ENCODE results near the gene PDLIM4. TPM values are rescaled to one million over a fixed set of nuclear protein-coding genes. Genes with fewer than 3 reads are reported as not detected.

The PDLIM4 gene
- total and polyA plus RNA-seq, 7 experiments from 2014 or later, result 0.99 TPM; not detected in 6

- intact Hi-C loops (cut with micrococcal nuclease), result loop anchor here (5.0 to 10.0 kb wide), 6 partner anchors 201 to 734 kb away; partner anchors contain the start of genes ZCCHC10 (in 2 of the 2), IRF1 (in 1 of the 2), KIF3A (in 1 of the 2) and RAPGEF6 (in 1 of the 2)
- ATAC-seq, result peak; percentile 54
- Mint-ChIP-seq H3K27ac (peak overlapping the region in 3 of 9 donors; percentile 36 to 75 (median 43)), H3K27me3 (peaks cover 9 to 32% (median 19%) of the 10 kb centered on the region in 5 donors), H3K36me3 (no peaks in the 10 kb centered on the region), H3K9me3 (peaks cover 0 to 4% (median 0%) of the 10 kb centered on the region in 11 donors), H3K4me3 (peak overlapping the region; percentile 80 to 95 (median 90)), H3K4me1 (peaks cover 5 to 26% (median 9%) of the 10 kb centered on the region in 7 donors)
- POLR2A ChIA-PET, result interaction anchor here (0.6 kb wide), 1 partner anchor 274 kb away, joined by 3 read pairs; no protein-coding TSS in a partner anchor
- Histone ChIP-seq H3K4me3 (ENCODE audit: low read length) (peak overlapping the region; percentile 69), H3K9me3 (ENCODE audit: control insufficient read depth in 2 of 3, low read length in 3 of 3) (no peaks in the 10 kb centered on the region), H3K27me3 (ENCODE audit: control insufficient read depth in 2 of 2, insufficient read depth in 2 of 2, low read length in 2 of 2) (no peaks in the 10 kb centered on the region), H3K4me1 (ENCODE audit: control insufficient read depth in 2 of 2, insufficient read depth in 2 of 2, low read length in 2 of 2) (peaks cover 0 to 8% of the 10 kb centered on the region in 2 donors), H3K36me3 (ENCODE audit: control insufficient read depth in 2 of 3, insufficient read depth in 3 of 3, low read length in 3 of 3) (no peaks in the 10 kb centered on the region), H3K27ac (ENCODE audit: low read depth, low read length) (peak overlapping the region; percentile 43)
- DNase-seq, result peak; percentile 8 to 79 (median 35)
- CTCF ChIA-PET, result interaction anchor here (0.6 to 0.9 kb wide), 2 partner anchors 39 to 208 kb away, joined by 3 to 4 read pairs; no protein-coding TSS in a partner anchor
These were observed 35.8 kb downstream of the PDLIM4 start for GRCh38 chr5:132293066-132293991.

- no peaks in the 10 kb centered on the region for H3K36me3 Mint-ChIP-seq
- peaks cover 9 to 26% (median 14%) of the 10 kb centered on the region in 5 donors for H3K27me3 Mint-ChIP-seq
- DNase-seq, result peak; percentile 20 to 85 (median 45)
- Histone ChIP-seq H3K36me3 (ENCODE audit: control insufficient read depth in 2 of 3, insufficient read depth in 3 of 3, low read length in 3 of 3) (no peaks in the 10 kb centered on the region), H3K4me3 (ENCODE audit: low read length) (peak within 1 kb of the TSS; percentile 69), H3K4me1 (ENCODE audit: control insufficient read depth in 2 of 2, insufficient read depth in 2 of 2, low read length in 2 of 2) (peaks cover 0 to 8% of the 10 kb centered on the region in 2 donors), H3K9me3 (ENCODE audit: control insufficient read depth in 2 of 3, low read length in 3 of 3) (no peaks in the 10 kb centered on the region), H3K27me3 (ENCODE audit: control insufficient read depth in 2 of 2, insufficient read depth in 2 of 2, low read length in 2 of 2) (no peaks in the 10 kb centered on the region), H3K27ac (ENCODE audit: low read depth, low read length) (peak within 1 kb of the TSS; percentile 43)
- H3K4me3 Mint-ChIP-seq, result peak within 1 kb of the TSS; percentile 80 to 95 (median 90)
- intact Hi-C loops (cut with micrococcal nuclease), result loop anchor here (1.0 to 10.0 kb wide), 9 partner anchors 75 to 733 kb away; partner anchors contain the start of genes SLC22A5 (in 2 of the 2), ZCCHC10 (in 2 of the 2), GDF9 (in 1 of the 2) and IRF1 (in 1 of the 2)
- peaks cover 5 to 26% (median 9%) of the 10 kb centered on the region in 7 donors for H3K4me1 Mint-ChIP-seq
- H3K9me3 Mint-ChIP-seq, result peaks cover 0 to 4% (median 0%) of the 10 kb centered on the region in 11 donors
- peak; percentile 83 for ATAC-seq
- peak within 1 kb of the TSS in 4 of 9 donors; percentile 50 to 75 (median 52) for H3K27ac Mint-ChIP-seq
- ChIA-PET CTCF (interaction anchor here (0.6 kb wide), 1 partner anchor 38 kb away, joined by 3 read pairs; no protein-coding TSS in a partner anchor), POLR2A (no interaction called here)
These were observed 36.7 kb downstream of the PDLIM4 start, which contains the start of gene SLC22A4 for GRCh38 chr5:132293992-132294727. Gene SLC22A4, plus strand, starts transcription at chr5:132294394. Its CDS starts 223 bp downstream, at chr5:132294617.

GRCh38 chr5:132294728-132295504 is 37.4 kb downstream of the PDLIM4 start:
- Mint-ChIP-seq H3K4me3 (peak overlapping the region; percentile 80 to 95 (median 90)), H3K27ac (peak overlapping the region in 3 of 9 donors; percentile 21 to 75 (median 50)), H3K9me3 (peaks cover 0 to 4% (median 0%) of the 10 kb centered on the region in 11 donors), H3K27me3 (peaks cover 9 to 23% (median 14%) of the 10 kb centered on the region in 5 donors), H3K4me1 (peaks cover 5 to 26% (median 9%) of the 10 kb centered on the region in 7 donors), H3K36me3 (no peaks in the 10 kb centered on the region)
- H3K4me1 ChIP-seq (ENCODE audit: control insufficient read depth in 2 of 2, insufficient read depth in 2 of 2, low read length in 2 of 2), result peaks cover 0 to 8% of the 10 kb centered on the region in 2 donors
- intact Hi-C loops (cut with micrococcal nuclease), result loop anchor here (1.0 to 10.0 kb wide), 10 partner anchors 74 to 732 kb away; partner anchors contain the start of genes RAPGEF6 (in 2 of the 2), SLC22A5 (in 2 of the 2), ZCCHC10 (in 2 of the 2) and GDF9 (in 1 of the 2)
- no peaks in the 10 kb centered on the region for H3K27me3 ChIP-seq (ENCODE audit: control insufficient read depth in 2 of 2, insufficient read depth in 2 of 2, low read length in 2 of 2)
- H3K9me3 ChIP-seq (ENCODE audit: control insufficient read depth in 2 of 3, low read length in 3 of 3), result no peaks in the 10 kb centered on the region
- ChIA-PET CTCF (no interaction called here), POLR2A (no interaction called here)
- DNase-seq (peak in 3 of 9 donors; percentile 3 to 73 (median 49)), ATAC-seq (peak; percentile 72)
- H3K36me3 ChIP-seq (ENCODE audit: control insufficient read depth in 2 of 3, insufficient read depth in 3 of 3, low read length in 3 of 3), result no peaks in the 10 kb centered on the region
- no peak overlapping the region for H3K27ac ChIP-seq (ENCODE audit: low read depth, low read length)
- H3K4me3 ChIP-seq (ENCODE audit: low read length), result peak overlapping the region; percentile 69

DNA sequence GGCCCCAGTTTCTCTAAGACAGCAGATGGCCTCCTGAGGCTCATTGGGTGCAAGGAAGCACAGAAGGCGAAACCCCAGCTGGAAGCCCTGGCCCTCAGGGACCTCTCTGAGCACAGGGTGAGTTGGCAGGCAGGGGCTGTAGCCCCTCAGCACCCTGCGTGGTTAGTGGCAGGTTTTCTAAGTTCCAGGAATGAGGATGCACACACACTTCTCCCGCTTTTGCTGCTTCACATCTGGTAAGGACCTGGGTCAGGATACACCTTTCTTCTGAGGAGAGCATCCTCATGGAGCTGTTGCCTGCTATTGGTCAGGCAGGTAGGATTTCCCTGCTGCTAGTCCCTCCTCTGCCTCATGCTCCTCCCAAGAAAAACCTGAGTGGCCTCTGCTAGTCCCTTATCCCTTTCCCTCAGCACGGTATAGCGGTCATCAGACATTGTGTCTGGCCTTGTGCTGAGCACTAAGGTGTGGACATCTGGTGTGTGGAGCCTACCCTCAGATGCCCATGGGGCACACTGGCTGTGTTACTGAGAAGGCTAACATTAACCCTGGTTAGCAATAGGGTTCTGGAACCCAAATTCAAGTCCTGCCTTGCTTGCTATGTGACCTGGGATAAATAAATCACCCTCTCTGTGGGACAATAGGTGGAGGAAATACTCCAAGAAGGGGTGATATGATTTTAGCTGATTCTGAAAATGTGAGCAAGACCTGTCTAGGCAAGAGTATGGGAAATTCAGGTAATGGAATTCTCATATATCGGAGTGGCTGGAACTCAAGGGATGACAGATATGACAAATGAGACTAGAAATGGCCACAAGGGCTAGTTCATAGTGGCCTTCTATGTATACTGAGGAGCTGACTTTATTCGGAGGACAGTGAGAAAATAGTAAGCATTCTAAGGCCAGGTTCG is 38.3 kb downstream of the PDLIM4 start:
- ChIA-PET POLR2A (no interaction called here), CTCF (no interaction called here)
- H3K9me3 Mint-ChIP-seq, result peaks cover 0 to 4% (median 0%) of the 10 kb centered on the region in 11 donors
- peaks cover 9 to 19% (median 14%) of the 10 kb centered on the region in 5 donors for H3K27me3 Mint-ChIP-seq
- Histone ChIP-seq H3K4me3 (ENCODE audit: low read length) (no peak overlapping the region), H3K4me1 (ENCODE audit: control insufficient read depth in 2 of 2, insufficient read depth in 2 of 2, low read length in 2 of 2) (peaks cover 0 to 8% of the 10 kb centered on the region in 2 donors), H3K9me3 (ENCODE audit: control insufficient read depth in 2 of 3, low read length in 3 of 3) (no peaks in the 10 kb centered on the region), H3K36me3 (ENCODE audit: control insufficient read depth in 2 of 3, insufficient read depth in 3 of 3, low read length in 3 of 3) (no peaks in the 10 kb centered on the region), H3K27ac (ENCODE audit: low read depth, low read length) (no peak overlapping the region), H3K27me3 (ENCODE audit: control insufficient read depth in 2 of 2, insufficient read depth in 2 of 2, low read length in 2 of 2) (no peaks in the 10 kb centered on the region)
- no peaks in the 10 kb centered on the region for H3K36me3 Mint-ChIP-seq
- peak overlapping the region in 3 of 9 donors; percentile 21 to 50 (median 42) for H3K27ac Mint-ChIP-seq
- no peak for DNase-seq
- peak overlapping the region; percentile 75 to 95 (median 88) for H3K4me3 Mint-ChIP-seq
- intact Hi-C loops (cut with micrococcal nuclease), result loop anchor here in 1 of 2 donors (1.0 to 10.0 kb wide), 4 partner anchors 73 to 729 kb away; partner anchors contain the start of genes IRF1, RAPGEF6, SLC22A5 and ZCCHC10
- peaks cover 1 to 26% (median 9%) of the 10 kb centered on the region in 7 donors for H3K4me1 Mint-ChIP-seq
- ATAC-seq, result no peak

DNA sequence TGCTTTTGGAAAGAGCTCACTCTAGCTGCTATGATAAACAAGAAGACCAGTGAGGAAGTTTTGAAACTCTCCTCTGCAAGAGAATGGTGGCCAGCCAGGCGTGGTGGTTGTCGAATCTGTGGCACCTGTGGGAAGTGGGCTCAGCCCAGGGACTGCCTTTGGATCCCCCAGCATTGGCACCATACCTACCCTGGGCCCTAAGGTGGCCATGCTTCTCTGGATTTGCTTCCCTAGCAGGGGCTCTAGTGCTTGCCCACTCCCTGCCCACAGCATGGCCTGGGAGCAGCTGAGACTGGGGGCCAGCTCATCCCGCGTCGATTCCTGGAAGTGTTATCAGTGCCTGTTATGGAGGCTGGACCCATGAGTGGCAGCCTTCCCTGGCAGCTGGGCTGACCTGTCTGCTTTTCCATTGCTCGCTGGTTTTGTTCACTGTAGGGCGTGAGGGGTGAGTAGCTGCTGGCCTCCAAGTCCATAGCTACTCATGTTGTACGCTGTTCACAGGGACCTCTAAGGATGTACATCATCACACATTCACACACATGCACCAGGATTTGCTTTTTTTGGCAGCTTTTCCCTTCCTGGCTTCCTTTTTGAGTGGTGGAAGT is 39.0 kb downstream of the PDLIM4 start:
- CTCF ChIA-PET, result no interaction called here
- H3K27me3 Mint-ChIP-seq, result peaks cover 9 to 17% (median 14%) of the 10 kb centered on the region in 5 donors
- ATAC-seq, result no peak
- peaks cover 0 to 4% (median 0%) of the 10 kb centered on the region in 11 donors for H3K9me3 Mint-ChIP-seq
- no peak for DNase-seq
- Histone ChIP-seq H3K9me3 (ENCODE audit: control insufficient read depth in 2 of 3, low read length in 3 of 3) (no peaks in the 10 kb centered on the region), H3K4me3 (ENCODE audit: low read length) (no peak overlapping the region), H3K4me1 (ENCODE audit: control insufficient read depth in 2 of 2, insufficient read depth in 2 of 2, low read length in 2 of 2) (peaks cover 0 to 8% of the 10 kb centered on the region in 2 donors), H3K27me3 (ENCODE audit: control insufficient read depth in 2 of 2, insufficient read depth in 2 of 2, low read length in 2 of 2) (no peaks in the 10 kb centered on the region), H3K36me3 (ENCODE audit: control insufficient read depth in 2 of 3, insufficient read depth in 3 of 3, low read length in 3 of 3) (no peaks in the 10 kb centered on the region), H3K27ac (ENCODE audit: low read depth, low read length) (no peak overlapping the region)
- H3K4me1 Mint-ChIP-seq, result peaks cover 0 to 26% (median 9%) of the 10 kb centered on the region in 7 donors
- H3K4me3 Mint-ChIP-seq, result no peak overlapping the region
- POLR2A ChIA-PET, result no interaction called here
- intact Hi-C loops (cut with micrococcal nuclease), result loop anchor here in 1 of 2 donors (10.0 kb wide), 2 partner anchors 198 to 728 kb away; partner anchors contain the start of genes IRF1 and ZCCHC10
- no peaks in the 10 kb centered on the region for H3K36me3 Mint-ChIP-seq
- peak overlapping the region in 1 of 9 donors; percentile 42 for H3K27ac Mint-ChIP-seq
